ENCODE measurements around the gene TTLL11.

GRCh38 chr9:122121931-122122330 is 28.8 kb upstream of the TTLL11 start:
- TF ChIP-seq, protein P1, sequence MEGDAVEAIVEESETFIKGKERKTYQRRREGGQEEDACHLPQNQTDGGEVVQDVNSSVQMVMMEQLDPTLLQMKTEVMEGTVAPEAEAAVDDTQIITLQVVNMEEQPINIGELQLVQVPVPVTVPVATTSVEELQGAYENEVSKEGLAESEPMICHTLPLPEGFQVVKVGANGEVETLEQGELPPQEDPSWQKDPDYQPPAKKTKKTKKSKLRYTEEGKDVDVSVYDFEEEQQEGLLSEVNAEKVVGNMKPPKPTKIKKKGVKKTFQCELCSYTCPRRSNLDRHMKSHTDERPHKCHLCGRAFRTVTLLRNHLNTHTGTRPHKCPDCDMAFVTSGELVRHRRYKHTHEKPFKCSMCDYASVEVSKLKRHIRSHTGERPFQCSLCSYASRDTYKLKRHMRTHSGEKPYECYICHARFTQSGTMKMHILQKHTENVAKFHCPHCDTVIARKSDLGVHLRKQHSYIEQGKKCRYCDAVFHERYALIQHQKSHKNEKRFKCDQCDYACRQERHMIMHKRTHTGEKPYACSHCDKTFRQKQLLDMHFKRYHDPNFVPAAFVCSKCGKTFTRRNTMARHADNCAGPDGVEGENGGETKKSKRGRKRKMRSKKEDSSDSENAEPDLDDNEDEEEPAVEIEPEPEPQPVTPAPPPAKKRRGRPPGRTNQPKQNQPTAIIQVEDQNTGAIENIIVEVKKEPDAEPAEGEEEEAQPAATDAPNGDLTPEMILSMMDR (IDR thresholded peaks at IDR 0.05), result no peak
- TF ChIP-seq POLR2A (IDR thresholded peaks at IDR 0.05), result no peak

Measured in uterus (tissue), 2 donors.